DOHH2 (cell line): Measurements from ENCODE around the gene S100B.

Source experiments
- H3F3A ChIP-seq: fragments of 200-600 bp; sonication (generic), shearing (Covaris generic); 2 replicates; pipeline ENCODE4 v1.6.0; 2016; ENCODE audit warnings: antibody characterized with exemption, mild to moderate bottlenecking; ENCODE audit not compliant: control insufficient read depth, insufficient read depth
- H3K27ac ChIP-seq: fragments of 200-600 bp; sonication (generic); 2 replicates; pipeline ENCODE4 v1.5.1; 2014; ENCODE audit warnings: low read depth, mild to moderate bottlenecking, low read length, moderate library complexity
- H3K27me3 ChIP-seq: fragments of 200-600 bp; sonication (generic); 2 replicates; pipeline ENCODE4 v1.6.1; 2014; ENCODE audit warnings: mild to moderate bottlenecking, low read length, mixed read lengths; ENCODE audit not compliant: control insufficient read depth
- H3K36me3 ChIP-seq: fragments of 200-600 bp; sonication (generic); 2 replicates; pipeline ENCODE4 v1.6.1; 2014; ENCODE audit warnings: mild to moderate bottlenecking, low read length, moderate library complexity, mixed read lengths; ENCODE audit not compliant: control insufficient read depth
- H3K4me1 ChIP-seq: fragments of 200-600 bp; sonication (generic); 2 replicates; pipeline ENCODE4 v1.6.1; 2014; ENCODE audit warnings: mild to moderate bottlenecking, low read length, mixed read lengths; ENCODE audit not compliant: control insufficient read depth
- H3K4me2 ChIP-seq: fragments of 200-600 bp; sonication (generic); 2 replicates; pipeline ENCODE4 v1.6.0; 2014; ENCODE audit warnings: mild to moderate bottlenecking, low read length, moderate library complexity
- H3K4me3 ChIP-seq: fragments of 200-600 bp; sonication (generic); 2 replicates; pipeline ENCODE4 v1.5.1; 2014; ENCODE audit warnings: mild to moderate bottlenecking, low read length, mixed read lengths
- H3K79me2 ChIP-seq: fragments of 200-600 bp; sonication (generic); 2 replicates; pipeline ENCODE4 v1.6.1; 2014; ENCODE audit warnings: mild to moderate bottlenecking, low read length, mixed read lengths; ENCODE audit not compliant: control insufficient read depth
- H3K9me2 ChIP-seq: fragments of 200-600 bp; sonication (generic); replicated peaks from 2 replicates; pipeline ENCODE4 v1.6.1; 2014; ENCODE audit warnings: mild to moderate bottlenecking, low read length, mixed read lengths; ENCODE audit not compliant: control insufficient read depth
- H3K9me3 ChIP-seq: fragments of 200-600 bp; sonication (generic); 2 replicates; pipeline ENCODE4 v1.6.1; 2014; ENCODE audit warnings: antibody characterized with exemption, low read length, mixed read lengths; ENCODE audit not compliant: control insufficient read depth, insufficient read depth
- H4K20me1 ChIP-seq: fragments of 200-600 bp; sonication (generic); 2 replicates; pipeline ENCODE4 v1.6.0; 2014; ENCODE audit warnings: low read depth, mild to moderate bottlenecking, antibody characterized with exemption, low read length, moderate library complexity; ENCODE audit not compliant: control insufficient read depth, insufficient read depth
- EZH2phosphoT487 ChIP-seq: fragments of 200-600 bp; sonication (generic); IDR thresholded peaks from 2 replicates; pipeline ENCODE4 v1.6.1; 2017; ENCODE audit warnings: borderline replicate concordance, mild to moderate bottlenecking, antibody characterized with exemption, low read length, moderate library complexity, mixed read lengths
- TF ChIP-seq, protein P1 (sequence below): fragments of 200-600 bp; sonication (generic); IDR thresholded peaks from one replicate; pipeline ENCODE4 v1.5.1; 2014; ENCODE audit warnings: antibody characterized with exemption, mild to moderate bottlenecking, low read depth, low read length; ENCODE audit not compliant: poor library complexity, severe bottlenecking

Gene S100B

DNA sequence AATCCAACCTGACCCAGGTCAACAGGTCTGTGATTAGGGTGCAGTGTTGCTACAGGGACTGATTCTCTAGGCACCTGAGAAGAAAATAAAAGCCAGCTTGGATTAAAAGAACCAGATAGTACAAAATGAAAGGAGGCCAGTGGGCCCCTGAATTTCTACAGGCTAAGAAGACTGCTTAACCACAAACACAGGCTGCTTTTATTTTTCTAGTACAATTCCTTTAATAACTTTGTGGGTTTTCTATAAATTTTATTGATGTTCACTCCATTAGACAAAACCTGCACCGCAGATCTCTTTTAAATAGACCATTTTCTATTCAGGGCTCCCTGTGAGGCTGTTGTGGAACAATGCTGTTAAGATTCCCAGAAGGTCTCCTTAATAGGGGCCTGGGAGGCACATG is 20.9 kb upstream of the S100B start:
- no peak overlapping the region for H3K27ac ChIP-seq
- no peaks in the 10 kb centered on the region for H3K27me3 ChIP-seq
- no peak overlapping the region for H3K4me3 ChIP-seq
- H3K9me2 ChIP-seq, result no peaks in the 10 kb centered on the region
- H3K4me2 ChIP-seq, result no peak overlapping the region
- TF ChIP-seq, protein P1, sequence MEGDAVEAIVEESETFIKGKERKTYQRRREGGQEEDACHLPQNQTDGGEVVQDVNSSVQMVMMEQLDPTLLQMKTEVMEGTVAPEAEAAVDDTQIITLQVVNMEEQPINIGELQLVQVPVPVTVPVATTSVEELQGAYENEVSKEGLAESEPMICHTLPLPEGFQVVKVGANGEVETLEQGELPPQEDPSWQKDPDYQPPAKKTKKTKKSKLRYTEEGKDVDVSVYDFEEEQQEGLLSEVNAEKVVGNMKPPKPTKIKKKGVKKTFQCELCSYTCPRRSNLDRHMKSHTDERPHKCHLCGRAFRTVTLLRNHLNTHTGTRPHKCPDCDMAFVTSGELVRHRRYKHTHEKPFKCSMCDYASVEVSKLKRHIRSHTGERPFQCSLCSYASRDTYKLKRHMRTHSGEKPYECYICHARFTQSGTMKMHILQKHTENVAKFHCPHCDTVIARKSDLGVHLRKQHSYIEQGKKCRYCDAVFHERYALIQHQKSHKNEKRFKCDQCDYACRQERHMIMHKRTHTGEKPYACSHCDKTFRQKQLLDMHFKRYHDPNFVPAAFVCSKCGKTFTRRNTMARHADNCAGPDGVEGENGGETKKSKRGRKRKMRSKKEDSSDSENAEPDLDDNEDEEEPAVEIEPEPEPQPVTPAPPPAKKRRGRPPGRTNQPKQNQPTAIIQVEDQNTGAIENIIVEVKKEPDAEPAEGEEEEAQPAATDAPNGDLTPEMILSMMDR, result no peak
- TF ChIP-seq EZH2phosphoT487, result no peak
- no peaks in the 10 kb centered on the region for H3K36me3 ChIP-seq
- no peaks in the 10 kb centered on the region for H4K20me1 ChIP-seq
- no peaks in the 10 kb centered on the region for H3K79me2 ChIP-seq
- no peaks in the 10 kb centered on the region for H3F3A ChIP-seq
- H3K9me3 ChIP-seq, result peaks cover 7% of the 10 kb centered on the region
- H3K4me1 ChIP-seq, result no peaks in the 10 kb centered on the region

DNA sequence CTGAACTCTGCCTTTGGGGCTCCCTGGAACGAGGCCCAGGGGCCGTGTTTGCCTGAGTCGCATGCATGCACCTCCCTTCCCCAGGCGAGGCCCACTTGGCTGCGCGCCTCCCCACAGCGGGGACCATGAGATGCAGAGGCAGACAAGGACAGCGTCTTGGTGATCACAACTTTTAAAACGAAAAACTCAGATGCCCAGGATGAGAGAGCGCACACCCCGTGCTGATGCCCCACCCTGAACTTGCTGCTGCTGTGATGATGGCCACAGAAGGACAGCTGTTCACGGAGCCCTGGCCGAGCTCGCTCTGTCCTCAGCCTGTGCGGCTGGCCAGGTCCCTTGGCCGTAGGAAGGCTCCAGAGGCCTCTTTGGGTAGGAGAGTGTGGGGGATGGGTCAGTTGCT is 19.2 kb upstream of the S100B start:
- Histone ChIP-seq H3K9me2 (no peaks in the 10 kb centered on the region), H3K4me2 (no peak overlapping the region), H3K79me2 (no peaks in the 10 kb centered on the region), H4K20me1 (no peaks in the 10 kb centered on the region), H3K27ac (no peak overlapping the region), H3F3A (no peaks in the 10 kb centered on the region), H3K27me3 (no peaks in the 10 kb centered on the region), H3K4me1 (no peaks in the 10 kb centered on the region), H3K9me3 (peaks cover 7% of the 10 kb centered on the region), H3K36me3 (no peaks in the 10 kb centered on the region), H3K4me3 (no peak overlapping the region)
- no peak for TF ChIP-seq EZH2phosphoT487
- TF ChIP-seq, protein P1, result no peak

DNA sequence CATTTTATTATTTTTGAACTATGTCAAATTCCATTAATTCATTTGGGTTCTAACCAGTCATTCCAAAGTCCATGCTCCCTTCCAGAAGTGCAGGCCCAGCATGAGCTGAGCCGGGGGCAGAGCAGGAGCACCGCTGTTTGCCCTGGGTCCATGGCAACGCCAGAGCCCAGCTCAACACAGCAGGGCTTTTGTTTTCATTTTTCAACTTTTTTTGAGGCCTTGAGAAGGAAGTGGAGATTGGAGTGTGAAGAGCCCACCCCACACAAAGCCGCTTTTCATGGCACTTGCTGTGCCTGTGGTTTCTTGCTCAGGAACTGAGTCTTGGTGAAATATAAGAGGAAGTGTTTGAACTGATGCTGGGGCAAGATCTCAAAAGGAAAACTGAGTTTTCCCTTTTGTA is 17.3 kb upstream of the S100B start:
- Histone ChIP-seq H3K27ac (no peak overlapping the region), H3F3A (no peaks in the 10 kb centered on the region), H3K9me2 (no peaks in the 10 kb centered on the region), H3K9me3 (peaks cover 7% of the 10 kb centered on the region), H3K4me3 (no peak overlapping the region), H3K27me3 (no peaks in the 10 kb centered on the region), H3K79me2 (no peaks in the 10 kb centered on the region), H4K20me1 (no peaks in the 10 kb centered on the region), H3K36me3 (no peaks in the 10 kb centered on the region), H3K4me1 (no peaks in the 10 kb centered on the region), H3K4me2 (no peak overlapping the region)
- TF ChIP-seq, protein P1, result no peak
- TF ChIP-seq EZH2phosphoT487, result no peak
